Adrenal gland (tissue), 12 donors: ENCODE measurements around the gene CTNND2. TPM values are rescaled to one million over a fixed set of nuclear protein-coding genes. Genes with fewer than 3 reads are reported as not detected.

ENCODE experiments used
- DNase-seq, 7 donors: peaks; one replicate each; pipeline ENCODE4 v3.0.0-alpha.2; 2019 to 2020
- H3K27ac ChIP-seq, 5 donors: fragments of 200-600 bp; sonication (generic) in 4 of 5; 1 replicate in 3 of 5; 2 replicates in 2 of 5; pipeline versions ENCODE4 v1.5.1 to v1.8.0; 2016 to 2020; ENCODE audit warnings: mild to moderate bottlenecking in 1 of 5
- H3K27me3 ChIP-seq: fragments of 200-600 bp; 2 replicates; pipeline ENCODE4 v1.8.0; 2021
- H3K36me3 ChIP-seq, 2 donors: fragments of 200-600 bp; replicated peaks in 1 of 2; 1 replicate in 1 of 2; 2 replicates in 1 of 2; pipeline versions ENCODE4 v1.5.1 to v1.8.0; 2018 to 2022
- H3K4me1 ChIP-seq, 2 donors: fragments of 200-600 bp; replicated peaks in 1 of 2; 1 replicate in 1 of 2; 2 replicates in 1 of 2; pipeline versions ENCODE4 v1.5.1 to v1.8.0; 2018 to 2021
- H3K4me3 ChIP-seq, 4 donors: fragments of 200-600 bp; sonication (generic) in 3 of 4; one replicate each; pipeline ENCODE4 v1.5.1; 2016 to 2018
- H3K9me3 ChIP-seq, 3 donors: fragments of 200-600 bp; sonication (generic) in 1 of 3; replicated peaks in 1 of 3; 1 replicate in 2 of 3; 2 replicates in 1 of 3; pipeline versions ENCODE4 v1.5.1 to v1.8.0; 2016 to 2021
- POLR2A ChIP-seq, 2 donors: fragments of 450-650 bp; IDR thresholded peaks; one replicate each; pipeline ENCODE4 v1.6.1; 2017; ENCODE audit warnings: antibody characterized with exemption in 2 of 2, mild to moderate bottlenecking in 2 of 2, moderate library complexity in 1 of 2
- WGBS, 4 donors: extraction: QIAGEN DNeasy Blood & Tissue Kit in 2 of 4; methylation state at CpG; one replicate each; pipeline versions ENCODE4 v1.1.5 to v1.1.7; 2013 to 2017; 5-methylcytosine and 5-hydroxymethylcytosine counted together
- intact Hi-C, 2 donors: fragments of 100-400 bp; cut with DNase I; formaldehyde crosslinking; loops; one replicate each; pipeline versions ENCODE4 v1.14.1 to v1.15.0; 2022 to 2023
- polyA plus RNA-seq, 3 donors: library from polyadenylated mRNA; stranded (reverse); fragments of 200-250 nt in 2 of 3; fragments of 350-450 nt in 1 of 3; fragmentation: Illumina TruSeq in 1 of 3; extraction: RNeasy Lipid Tissue Mini Kit (QIAGEN cat#74804) in 1 of 3; gene quantifications; one replicate each; pipeline ENCODE4 v1.2.3, GENCODE V29; 2013 to 2014
- total RNA-seq, 9 donors: library from RNA; depleted of rRNA in 4 of 9; stranded (reverse); fragments of >200 nt in 4 of 9; fragments of 120-200 nt in 1 of 9; fragmentation: NEBNext Ultra II Directional in 1 of 9; extraction: Animal tissue kit (Norgen Biotek cat#: 25700) in 1 of 9; gene quantifications; one replicate each; pipeline versions ENCODE4 v1.1.0 to v1.2.4, GENCODE V29; 2013 to 2023
- TF ChIP-seq, protein P1 (sequence below), 6 experiments: fragments of 450-650 bp in 4 of 6; fragments of 200-600 bp in 2 of 6; sonication (generic) in 1 of 6; IDR thresholded peaks; 1 replicate in 5 of 6; 2 replicates in 1 of 6; pipeline versions ENCODE4 v1.5.1 to v1.8.0; 2016 to 2021; ENCODE audit warnings: antibody characterized with exemption in 6 of 6, mild to moderate bottlenecking in 2 of 6, moderate library complexity in 1 of 6
- donor health status: healthy with polysubstance abuse.
- donor health status: Bipolar disorder and iron deficiency.
- donor health status: DM: yes; HTN: yes; CAD: no.
- donor health status: DM: no; HTN: no; CAD: no.
- donor health status: DM: no; HTN: no; CAD: no.
- donor health status: DM: yes; HTN: yes; CAD: no.

The CTNND2 gene
- total and polyA plus RNA-seq, 12 donors = 0.34 to 4.2 (median 1.1) TPM; not detected in 1

- 86 to 92% (median 89%) methylated on average over 14 of the region's 14 CpGs for WGBS, 4 donors
- Histone ChIP-seq H3K27ac (no peak overlapping the region), H3K36me3 (no peaks in the 10 kb centered on the region), H3K27me3 (peaks cover 6% of the 10 kb centered on the region), H3K4me3 (no peak overlapping the region), H3K4me1 (no peaks in the 10 kb centered on the region), H3K9me3 (no peaks in the 10 kb centered on the region)
- TF ChIP-seq, protein P1, sequence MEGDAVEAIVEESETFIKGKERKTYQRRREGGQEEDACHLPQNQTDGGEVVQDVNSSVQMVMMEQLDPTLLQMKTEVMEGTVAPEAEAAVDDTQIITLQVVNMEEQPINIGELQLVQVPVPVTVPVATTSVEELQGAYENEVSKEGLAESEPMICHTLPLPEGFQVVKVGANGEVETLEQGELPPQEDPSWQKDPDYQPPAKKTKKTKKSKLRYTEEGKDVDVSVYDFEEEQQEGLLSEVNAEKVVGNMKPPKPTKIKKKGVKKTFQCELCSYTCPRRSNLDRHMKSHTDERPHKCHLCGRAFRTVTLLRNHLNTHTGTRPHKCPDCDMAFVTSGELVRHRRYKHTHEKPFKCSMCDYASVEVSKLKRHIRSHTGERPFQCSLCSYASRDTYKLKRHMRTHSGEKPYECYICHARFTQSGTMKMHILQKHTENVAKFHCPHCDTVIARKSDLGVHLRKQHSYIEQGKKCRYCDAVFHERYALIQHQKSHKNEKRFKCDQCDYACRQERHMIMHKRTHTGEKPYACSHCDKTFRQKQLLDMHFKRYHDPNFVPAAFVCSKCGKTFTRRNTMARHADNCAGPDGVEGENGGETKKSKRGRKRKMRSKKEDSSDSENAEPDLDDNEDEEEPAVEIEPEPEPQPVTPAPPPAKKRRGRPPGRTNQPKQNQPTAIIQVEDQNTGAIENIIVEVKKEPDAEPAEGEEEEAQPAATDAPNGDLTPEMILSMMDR (IDR thresholded peaks at IDR 0.05) = no peak
- TF ChIP-seq POLR2A (IDR thresholded peaks at IDR 0.05) = no peak
- DNase-seq = no peak
- intact Hi-C loops = no loop called here
These were observed 930.9 kb downstream of the CTNND2 start for GRCh38 chr5:10973316-10973715.

DNA sequence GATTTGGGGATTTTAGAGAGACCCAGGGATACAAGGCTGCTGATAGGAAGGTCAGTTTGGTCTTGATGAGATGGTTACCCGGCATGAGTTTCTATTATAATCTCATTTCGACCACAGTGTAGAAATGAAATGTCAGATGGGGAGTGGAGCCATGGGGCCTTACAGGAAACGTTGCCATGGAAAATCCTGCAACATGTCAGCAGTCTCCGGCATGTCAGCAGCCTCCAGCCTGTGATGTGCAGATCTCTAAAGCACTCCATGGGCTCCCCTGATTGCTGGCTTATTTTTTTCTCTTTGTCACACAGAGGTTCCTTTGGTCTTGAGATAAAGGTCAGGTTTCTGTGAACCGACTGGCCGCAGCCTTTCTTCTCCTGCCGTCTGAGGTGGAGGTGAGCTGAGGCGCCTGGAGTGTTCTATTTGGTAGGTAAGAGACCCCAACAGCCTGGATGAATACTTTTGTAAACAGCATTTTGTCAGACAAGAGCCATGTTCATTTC, 934.5 kb downstream of the CTNND2 start:
- Histone ChIP-seq H3K27me3 (peaks cover 6% of the 10 kb centered on the region), H3K4me3 (no peak overlapping the region), H3K27ac (no peak overlapping the region), H3K9me3 (no peaks in the 10 kb centered on the region), H3K4me1 (no peaks in the 10 kb centered on the region), H3K36me3 (no peaks in the 10 kb centered on the region)
- intact Hi-C loops = no loop called here
- DNase-seq = no peak
- TF ChIP-seq, protein P1 (IDR thresholded peaks at IDR 0.05) = no peak
- TF ChIP-seq POLR2A (IDR thresholded peaks at IDR 0.05) = no peak
- 61 to 75% (median 67%) methylated on average over 8 of the region's 8 CpGs for WGBS, 4 donors

- no peak overlapping the region for H3K4me3 ChIP-seq
- H3K9me3 ChIP-seq = no peaks in the 10 kb centered on the region
- no peaks in the 10 kb centered on the region for H3K27me3 ChIP-seq
- H3K4me1 ChIP-seq = no peaks in the 10 kb centered on the region
- WGBS, 4 donors = 68 to 87% (median 78%) methylated on average over 5 to 6 of the region's 6 CpGs
- H3K36me3 ChIP-seq = no peaks in the 10 kb centered on the region
- TF ChIP-seq, protein P1 (IDR thresholded peaks at IDR 0.05) = no peak
- no peak for TF ChIP-seq POLR2A (IDR thresholded peaks at IDR 0.05)
- no peak overlapping the region for H3K27ac ChIP-seq
- no peak for DNase-seq
- intact Hi-C loops = no loop called here
These were observed 939.4 kb downstream of the CTNND2 start for GRCh38 chr5:10964806-10965205.

- intact Hi-C loops = no loop called here
- DNase-seq = no peak
- no peaks in the 10 kb centered on the region for H3K9me3 ChIP-seq
- H3K4me1 ChIP-seq = no peaks in the 10 kb centered on the region
- no peaks in the 10 kb centered on the region for H3K27me3 ChIP-seq
- TF ChIP-seq, protein P1 (IDR thresholded peaks at IDR 0.05) = no peak
- TF ChIP-seq POLR2A (IDR thresholded peaks at IDR 0.05) = no peak
- no peak overlapping the region for H3K27ac ChIP-seq
- H3K36me3 ChIP-seq = no peaks in the 10 kb centered on the region
- no peak overlapping the region for H3K4me3 ChIP-seq
These were observed 945.5 kb downstream of the CTNND2 start for GRCh38 chr5:10958728-10959127.
